H1 (cell line): ENCODE data around the gene LBX2. TPM values are rescaled to one million over a fixed set of nuclear protein-coding genes. Genes with fewer than 3 reads are reported as not detected.

Experiments used
- CTCF ChIA-PET: fragments of 300-600 bp; sonication (Branson Sonifier 250); formaldehyde crosslinking; loops from one replicate; lab custom pipeline; 2021; ENCODE audit not compliant: partially characterized antibody; lab: Charles Lee
- POLR2A ChIA-PET: fragments of 300-600 bp; sonication (Branson Sonifier 250); formaldehyde crosslinking; loops from one replicate; lab custom pipeline; 2021; ENCODE audit warnings: inconsistent platforms; ENCODE audit not compliant: partially characterized antibody; lab: Charles Lee
- DNase-seq, 2 experiments: peaks; one replicate each; pipeline versions ENCODE4 v3.0.0 to v3.0.0-alpha.2; 2010 to 2022; ENCODE audit warnings: low spot score in 2 of 2, low read depth in 1 of 2, mixed read lengths in 1 of 2
- FAIRE-seq: peaks from 2 replicates; lab custom pipeline; 2011; peaks lifted over from hg19 to GRCh38; lab: Jason Lieb, UNC
- H2AFZ ChIP-seq: 2 replicates; pipeline ENCODE4 v1.8.1; 2012; ENCODE audit warnings: low read length, inconsistent platforms
- H2AK5ac ChIP-seq: 2 replicates; pipeline ENCODE4 v1.6.1; 2013; ENCODE audit warnings: low read depth, low read length
- H2BK120ac ChIP-seq: replicated peaks from 2 replicates; pipeline ENCODE3; 2013; ENCODE audit warnings: low read depth, low read length, inconsistent platforms
- H2BK12ac ChIP-seq: 2 replicates; pipeline ENCODE4 v1.6.1; 2013; ENCODE audit warnings: low read depth, low read length
- H2BK15ac ChIP-seq: 2 replicates; pipeline ENCODE4 v1.6.1; 2013; ENCODE audit warnings: low read length
- H2BK20ac ChIP-seq: 2 replicates; pipeline ENCODE4 v1.6.1; 2013; ENCODE audit warnings: low read length
- H2BK5ac ChIP-seq: 2 replicates; pipeline ENCODE4 v1.6.1; 2013; ENCODE audit warnings: low read depth, low read length
- H3K14ac ChIP-seq: 2 replicates; pipeline ENCODE4 v1.6.1; 2013; ENCODE audit warnings: inconsistent platforms; ENCODE audit not compliant: insufficient read length
- H3K18ac ChIP-seq: 2 replicates; pipeline ENCODE4 v1.6.1; 2013; ENCODE audit warnings: low read length; ENCODE audit errors: extremely low read depth
- H3K23ac ChIP-seq: 2 replicates; pipeline ENCODE4 v1.6.1; 2013; ENCODE audit warnings: inconsistent platforms; ENCODE audit not compliant: insufficient read length
- H3K23me2 ChIP-seq: 2 replicates; pipeline ENCODE4 v1.6.1; 2013; ENCODE audit warnings: low read depth, low read length
- H3K27ac ChIP-seq: 2 replicates; pipeline ENCODE4 v1.6.1; 2011; ENCODE audit warnings: low read depth, low read length, inconsistent platforms
- H3K27me3 ChIP-seq, 4 experiments: replicated peaks in 1 of 4; 1 replicate in 1 of 4; 2 replicates in 3 of 4; pipeline versions ENCODE4 v1.6.1 to v1.8.1; 2011 to 2013; ENCODE audit warnings: low read length in 3 of 4, mild to moderate bottlenecking in 3 of 4, inconsistent platforms in 2 of 4, mixed read lengths in 2 of 4, moderate library complexity in 1 of 4; ENCODE audit not compliant: control insufficient read depth in 3 of 4, insufficient read depth in 3 of 4; ENCODE audit errors: extremely low read depth in 1 of 4
- H3K36me3 ChIP-seq, 4 experiments: 2 replicates each; pipeline versions ENCODE4 v1.6.1 to v1.8.1; 2011 to 2013; ENCODE audit warnings: mild to moderate bottlenecking in 4 of 4, low read length in 3 of 4, moderate library complexity in 2 of 4, control low read depth in 1 of 4, inconsistent platforms in 1 of 4; ENCODE audit not compliant: insufficient read depth in 4 of 4, control insufficient read depth in 2 of 4
- H3K4ac ChIP-seq: replicated peaks from 2 replicates; pipeline ENCODE3; 2013; ENCODE audit warnings: low read length, low read depth, mixed read lengths, inconsistent platforms; ENCODE audit not compliant: insufficient read length
- H3K4me1 ChIP-seq, 4 experiments: replicated peaks in 1 of 4; 1 replicate in 1 of 4; 2 replicates in 3 of 4; pipeline versions ENCODE4 v1.6.1 to v1.8.1; 2011 to 2013; ENCODE audit warnings: low read length in 3 of 4, inconsistent platforms in 2 of 4, mixed read lengths in 1 of 4; ENCODE audit not compliant: insufficient read depth in 4 of 4, control insufficient read depth in 3 of 4
- H3K4me2 ChIP-seq, 2 experiments: 2 replicates each; pipeline versions ENCODE4 v1.6.1 to v1.8.1; 2011 to 2013; ENCODE audit warnings: low read depth in 2 of 2, low read length in 2 of 2, control low read depth in 1 of 2, inconsistent platforms in 1 of 2, mild to moderate bottlenecking in 1 of 2; ENCODE audit not compliant: insufficient read depth in 1 of 2
- H3K4me3 ChIP-seq, 4 experiments: fragments of 200-600, 300-600 bp in 1 of 4; sonication (generic), shearing (Covaris generic), sonication (Bioruptor Twin) in 1 of 4; 2 replicates each; pipeline versions ENCODE4 v1.5.1 to v1.8.1; 2011 to 2016; ENCODE audit warnings: low read length in 4 of 4, low read depth in 3 of 4, control low read depth in 2 of 4, inconsistent platforms in 2 of 4, mild to moderate bottlenecking in 2 of 4, mixed read lengths in 1 of 4, moderate library complexity in 1 of 4; ENCODE audit not compliant: insufficient read depth in 2 of 4; ENCODE audit errors: extremely low read depth in 1 of 4
- H3K56ac ChIP-seq: replicated peaks from 2 replicates; pipeline ENCODE3; 2013; ENCODE audit warnings: low read depth, mild to moderate bottlenecking, mixed read lengths, low read length, inconsistent platforms; ENCODE audit not compliant: insufficient read length
- H3K79me1 ChIP-seq: 2 replicates; pipeline ENCODE4 v1.6.1; 2013; ENCODE audit warnings: low read depth, low read length, control low read depth
- H3K79me2 ChIP-seq, 2 experiments: 2 replicates each; pipeline versions ENCODE4 v1.6.1 to v1.8.1; 2012 to 2013; ENCODE audit warnings: low read length in 2 of 2, mild to moderate bottlenecking in 2 of 2, inconsistent platforms in 1 of 2; ENCODE audit not compliant: insufficient read depth in 2 of 2, control insufficient read depth in 1 of 2
- H3K9ac ChIP-seq, 4 experiments: replicated peaks in 1 of 4; 1 replicate in 1 of 4; 2 replicates in 3 of 4; pipeline versions ENCODE4 v1.6.1 to v1.8.1; 2011 to 2013; ENCODE audit warnings: low read depth in 3 of 4, low read length in 3 of 4, control low read depth in 2 of 4, mild to moderate bottlenecking in 2 of 4, moderate library complexity in 2 of 4, inconsistent platforms in 1 of 4; ENCODE audit errors: extremely low read depth in 1 of 4
- H3K9me3 ChIP-seq, 2 experiments: 2 replicates each; pipeline versions ENCODE4 v1.6.1 to v1.8.1; 2012 to 2013; ENCODE audit warnings: mild to moderate bottlenecking in 2 of 2, moderate library complexity in 2 of 2, control low read depth in 1 of 2, inconsistent platforms in 1 of 2, low read depth in 1 of 2, low read length in 1 of 2, mixed read lengths in 1 of 2; ENCODE audit not compliant: insufficient read depth in 2 of 2
- H4K20me1 ChIP-seq, 2 experiments: replicated peaks in 1 of 2; 2 replicates each; pipeline versions ENCODE3 to v1.8.1; 2011 to 2013; ENCODE audit warnings: inconsistent platforms in 2 of 2, low read length in 2 of 2, mild to moderate bottlenecking in 1 of 2; ENCODE audit not compliant: insufficient read depth in 2 of 2, control insufficient read depth in 1 of 2
- H4K5ac ChIP-seq: 2 replicates; pipeline ENCODE4 v1.6.1; 2013; ENCODE audit warnings: low read length, low read depth, mixed read lengths, inconsistent platforms; ENCODE audit not compliant: insufficient read length
- H4K8ac ChIP-seq: 2 replicates; pipeline ENCODE4 v1.8.0; 2013; ENCODE audit warnings: mild to moderate bottlenecking, moderate library complexity, low read length, inconsistent platforms; ENCODE audit not compliant: insufficient read depth; ENCODE audit errors: extremely low read depth
- H4K91ac ChIP-seq: replicated peaks from 2 replicates; pipeline ENCODE3; 2013; ENCODE audit warnings: low read length, mixed read lengths, inconsistent platforms; ENCODE audit not compliant: insufficient read length
- PHF8 ChIP-seq: fragments of 200-600 bp; sonication (generic); conservative IDR thresholded peaks from 2 replicates; pipeline ENCODE4 v1.7.1; 2012; ENCODE audit warnings: low read depth, mild to moderate bottlenecking, inconsistent platforms, low read length, moderate library complexity
- RFX5 ChIP-seq: IDR thresholded peaks from 2 replicates; pipeline ENCODE4 v1.6.1; 2011; ENCODE audit warnings: low read depth, low read length, improper control_type of control experiment, borderline replicate concordance
- SIRT6 ChIP-seq: IDR thresholded peaks from one replicate; pipeline ENCODE4 v1.7.1; 2012; ENCODE audit warnings: low read length, inconsistent platforms
- SIX5 ChIP-seq: IDR thresholded peaks from 2 replicates; pipeline ENCODE4 v1.6.1; 2011; ENCODE audit warnings: mild to moderate bottlenecking, low read depth, low read length
- SUZ12 ChIP-seq: fragments of 200-600 bp; sonication (generic); IDR thresholded peaks from 2 replicates; pipeline ENCODE4 v1.6.1; 2012; ENCODE audit warnings: mild to moderate bottlenecking, inconsistent platforms, low read length, moderate library complexity, mixed read lengths
- ZNF274 ChIP-seq: IDR thresholded peaks from 2 replicates; pipeline ENCODE4 v1.7.0; 2012; ENCODE audit warnings: low read length, borderline replicate concordance; ENCODE audit errors: extremely low read depth
- WGBS, 2 experiments: shearing (Covaris generic) in 1 of 2; methylation state at CpG; one replicate each; pipeline versions ENCODE4 v1.1.6 to v1.1.7; 2013 to 2015; ENCODE audit warnings: low lambda C conversion rate in 2 of 2, mixed read lengths in 2 of 2, inconsistent platforms in 1 of 2, low coverage in 1 of 2, missing lambda C conversion rate in 1 of 2; ENCODE audit not compliant: insufficient replicate concordance in 2 of 2, insufficient coverage in 1 of 2, insufficient read length in 1 of 2; ENCODE audit errors: extremely low coverage in 1 of 2, missing lambda C conversion rate in 1 of 2; 5-methylcytosine and 5-hydroxymethylcytosine counted together
- polyA plus RNA-seq, 7 experiments: library from polyadenylated mRNA; depleted of rRNA in 3 of 7; stranded (reverse) in 5 of 7; unstranded in 2 of 7; fragments of >200 nt in 5 of 7; fragments of 200-250 nt in 2 of 7; gene quantifications; 1 replicate in 5 of 7; 2 replicates in 1 of 7; 4 replicates in 1 of 7; pipeline versions ENCODE4 v1.2.1 to v1.2.3, GENCODE V29; 2011 to 2013; ENCODE audit warnings: missing spikeins in 2 of 7, mixed read lengths in 2 of 7
- total RNA-seq: library from RNA; stranded (reverse); fragmentation: NEBNext Ultra II Directional; extraction: Animal tissue kit (Norgen Biotek cat#: 25700); gene quantifications from 2 replicates; pipeline ENCODE4 v1.2.1, GENCODE V29; 2021

The LBX2 gene
- total and polyA plus RNA-seq, 2 of the 8 experiments (the other 6 are each of a cell fraction or from before 2014, with no cell fraction given), result 0.27 TPM; not detected in 1

- H3K4me1 ChIP-seq, result peaks cover 0 to 2% (median 0%) of the 10 kb centered on the region in 4 experiments; a peak in 2 of 7 replicates
- H4K5ac ChIP-seq, result no peak overlapping the region
- peaks cover 0 to 12% (median 2%) of the 10 kb centered on the region in 4 experiments; a peak in 4 of 8 replicates for H3K36me3 ChIP-seq
- H2BK5ac ChIP-seq, result no peak overlapping the region
- no peak overlapping the region for H3K14ac ChIP-seq
- 93% methylated on average over 19 of the region's 20 CpGs; no CpG with 5 or more reads in 1 of the 2 experiments for WGBS, 2 experiments
- H3K9ac ChIP-seq, result no peak overlapping the region
- H4K8ac ChIP-seq, result no peak overlapping the region; the same call in 1 of the 2 replicates
- no peak overlapping the region for H2BK120ac ChIP-seq
- no peak overlapping the region for H2AK5ac ChIP-seq
- no peaks in the 10 kb centered on the region for H3K9me3 ChIP-seq
- DNase-seq (no peak), FAIRE-seq (no peak)
- no peak overlapping the region for H3K56ac ChIP-seq
- H2AFZ ChIP-seq, result no peak overlapping the region
- no peak overlapping the region for H3K4me3 ChIP-seq
- no peak overlapping the region for H4K91ac ChIP-seq
- H4K20me1 ChIP-seq, result no peaks in the 10 kb centered on the region
- CTCF ChIA-PET, result interaction anchor here (0.6 to 10.5 kb wide), 17 partner anchors 9 to 337 kb away, joined by 3 to 86 read pairs (median 3); partner anchors contain the start of genes CCDC142, M1AP, MRPL53 and TTC31
- H3K23me2 ChIP-seq, result peaks cover 17% of the 10 kb centered on the region
- H2BK12ac ChIP-seq, result no peak overlapping the region
- no peak overlapping the region for H3K4me2 ChIP-seq
- no peak overlapping the region for H2BK15ac ChIP-seq
- no peak overlapping the region for H3K4ac ChIP-seq
- TF ChIP-seq ZNF274, result no peak
- TF ChIP-seq SIRT6, result no peak
- no peak for TF ChIP-seq SUZ12
- TF ChIP-seq RFX5, result no peak
- TF ChIP-seq PHF8, result no peak
- no peak for TF ChIP-seq SIX5
- TF ChIP-seq, all 59 proteins: peak for 0
- H2BK20ac ChIP-seq, result no peak overlapping the region
- H3K27me3 ChIP-seq, result no peaks in the 10 kb centered on the region
- peaks cover 0 to 10% of the 10 kb centered on the region in 2 experiments; a peak in 1 of 4 replicates for H3K79me2 ChIP-seq
- H3K18ac ChIP-seq, result no peak overlapping the region
- no peak overlapping the region for H3K27ac ChIP-seq
- POLR2A ChIA-PET, result interaction anchor here (0.7 to 10.5 kb wide), 8 partner anchors 8 to 36 kb away, joined by 3 to 89 read pairs (median 4); partner anchors contain the start of genes CCDC142, INO80B, MRPL53 and RTKN
- no peak overlapping the region for H3K23ac ChIP-seq
- H3K79me1 ChIP-seq, result no peaks in the 10 kb centered on the region; the same call in none of the 2 replicates
These were observed 37.2 kb downstream of the LBX2 start for GRCh38 chr2:74462054-74462785.
